Spleen (tissue), 7 donors: ENCODE data around the gene OR1I1.

Source experiments
- CTCF ChIP-seq, 11 experiments: fragments of 200-600 bp in 7 of 11; fragments of 450-650 bp in 4 of 11; sonication (generic) in 4 of 11; IDR thresholded peaks in 8 of 11; conservative IDR thresholded peaks in 3 of 11; 1 replicate in 7 of 11; 2 replicates in 4 of 11; pipeline versions ENCODE4 v1.4.0 to v1.8.0; 2016 to 2021; ENCODE audit warnings: antibody characterized with exemption in 11 of 11, inconsistent platforms in 4 of 11, mild to moderate bottlenecking in 1 of 11
- POLR2A ChIP-seq, 3 donors: fragments of 450-650 bp; IDR thresholded peaks; one replicate each; pipeline ENCODE4 v1.5.1; 2017; ENCODE audit warnings: antibody characterized with exemption in 3 of 3, mild to moderate bottlenecking in 1 of 3
- donor health status: DM: no; HTN: no; CAD: no; lungs with moderate emphysema.
- donor health status: DM: no; HTN: no; CAD: no.
- donor health status: DM: no; HTN: no; CAD: no.

DNA sequence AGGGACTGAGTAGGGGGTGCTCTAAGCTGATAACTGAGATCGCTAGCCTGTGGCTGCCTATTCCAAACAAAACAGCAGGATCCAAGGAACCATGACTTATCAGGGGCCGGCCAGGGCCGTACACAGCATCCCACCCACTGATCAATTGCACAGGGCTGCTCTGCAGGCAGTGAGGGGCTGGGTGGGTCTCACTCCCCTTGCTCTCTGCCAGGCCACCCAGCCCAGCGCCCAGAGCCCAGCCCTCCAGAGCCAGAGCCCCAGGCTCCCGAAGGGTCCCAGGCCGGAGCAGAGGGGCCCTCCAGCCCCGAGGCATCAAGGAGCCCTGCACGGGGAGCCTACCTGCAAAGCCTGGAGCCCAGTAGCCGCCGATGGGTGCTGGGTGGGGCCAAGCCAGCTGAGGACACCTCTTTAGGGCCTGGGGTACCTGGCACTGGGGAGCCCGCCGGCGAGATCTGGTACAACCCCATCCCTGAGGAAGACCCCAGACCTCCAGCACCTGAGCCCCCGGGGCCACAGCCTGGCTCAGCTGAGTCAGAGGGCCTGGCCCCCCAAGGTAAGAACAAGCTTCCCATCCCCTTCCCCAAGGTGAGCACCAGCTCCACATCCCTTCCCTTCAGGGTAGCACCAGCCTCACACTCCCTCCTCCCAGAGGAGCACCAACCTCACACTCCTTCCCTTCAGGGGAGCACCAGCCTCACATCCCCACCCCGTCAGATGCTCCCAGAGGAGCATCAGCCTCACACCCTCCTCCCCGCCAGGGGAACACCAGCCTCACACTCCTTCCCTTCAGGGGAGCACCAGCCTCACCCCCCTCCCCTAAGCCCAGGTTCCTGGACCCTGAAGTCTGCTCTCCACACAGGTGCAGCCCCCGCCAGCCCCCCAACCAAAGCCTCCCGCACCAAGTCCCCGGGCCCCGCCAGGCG, 27.1 kb downstream of the OR1I1 start:
- TF ChIP-seq CTCF (IDR thresholded peaks at IDR 0.05 in 8 of 11, conservative IDR thresholded peaks at IDR 0.05 in 3 of 11) (no peak), POLR2A (IDR thresholded peaks at IDR 0.05) (no peak)
